ENCODE data around the gene TMC3.

TMC3 gene

DNA sequence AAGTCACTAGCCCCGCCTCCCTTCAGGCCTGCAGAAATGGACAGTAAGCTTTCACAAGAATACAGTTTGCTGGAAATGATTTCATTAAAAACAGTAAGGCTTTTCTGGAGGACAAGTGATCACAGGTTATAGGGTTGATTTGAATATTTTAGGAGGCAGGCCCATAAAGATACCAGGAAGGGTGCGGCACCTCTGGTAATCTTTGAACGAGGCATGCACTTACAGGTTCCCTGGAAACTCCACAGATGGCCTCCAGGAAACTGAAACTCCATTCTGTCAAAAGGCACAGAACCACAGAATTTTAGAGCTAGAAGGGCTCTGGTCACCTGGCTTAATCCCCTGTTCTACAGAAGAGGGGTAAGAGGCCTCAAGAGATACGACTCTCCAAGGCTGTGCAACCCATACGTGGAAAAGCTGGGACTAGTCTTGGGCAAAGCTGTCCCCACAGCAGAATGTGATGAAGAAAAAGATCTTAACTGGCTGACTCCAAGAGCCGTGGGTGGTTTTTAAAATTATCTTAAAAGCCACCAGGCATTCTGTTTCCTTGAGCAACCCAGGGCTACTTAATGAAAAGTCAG lies 51.2 kb downstream of the TMC3 start:
- no peak for DNase-seq (ENCODE audit: low spot score)

DNA sequence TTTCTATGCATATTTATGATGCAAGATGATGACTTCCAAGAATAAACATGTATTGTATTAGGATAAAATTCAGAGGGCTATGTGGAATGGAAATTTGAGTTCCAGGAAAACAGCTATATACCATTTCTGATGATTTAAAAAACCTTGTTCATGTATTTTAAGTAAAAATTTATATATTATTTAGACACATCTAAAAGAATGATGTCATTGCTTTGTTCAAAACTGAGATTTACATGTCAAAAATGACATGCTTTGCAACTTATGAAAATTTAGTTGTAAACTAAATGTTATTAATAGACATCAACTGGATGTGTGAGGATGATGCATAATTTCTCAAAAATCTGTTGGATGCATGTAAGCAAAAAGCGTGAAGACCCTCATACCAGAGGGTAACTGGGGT lies 52.3 kb downstream of the TMC3 start:
- DNase-seq (ENCODE audit: low spot score), result no peak

DNA sequence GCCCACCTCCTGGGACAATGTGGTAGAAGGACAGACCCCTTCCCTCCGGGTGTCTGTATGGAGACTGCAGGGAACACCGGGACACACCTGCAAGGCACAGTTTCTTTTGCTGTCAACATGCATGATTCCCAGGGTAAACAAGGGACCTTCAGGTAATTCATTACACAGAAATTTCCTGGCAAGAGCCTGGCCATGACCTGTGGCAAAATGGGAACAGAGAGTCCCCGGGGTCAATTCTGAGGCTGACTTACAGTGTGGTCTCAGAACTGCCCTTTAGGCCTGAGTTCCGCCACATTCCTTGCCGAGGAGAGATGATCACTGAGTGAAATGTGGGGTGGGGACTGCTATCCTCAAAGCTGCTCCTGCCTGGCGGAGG lies 56.4 kb downstream of the TMC3 start:
- no peak for DNase-seq (ENCODE audit: low spot score)

DNA sequence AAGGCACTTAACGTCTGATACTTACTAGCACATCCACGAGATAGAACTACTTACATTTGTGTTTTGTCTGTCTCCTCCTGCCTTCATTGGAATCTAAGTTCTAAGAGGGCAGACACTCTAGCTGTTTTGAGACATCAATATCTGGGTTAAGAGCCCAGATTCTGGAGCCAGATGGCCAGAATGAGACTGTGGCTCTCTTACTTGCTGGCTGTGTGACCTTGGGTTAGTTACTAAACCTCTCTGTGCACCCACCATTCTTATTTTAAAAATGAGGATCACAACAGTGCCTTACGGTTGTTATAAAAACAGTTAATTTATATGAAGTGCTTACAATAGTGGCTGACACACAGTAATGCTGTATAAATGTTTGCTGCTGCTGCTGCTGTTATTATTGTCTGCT lies 57.7 kb downstream of the TMC3 start:
- no peak for DNase-seq (ENCODE audit: low spot score)

DNA sequence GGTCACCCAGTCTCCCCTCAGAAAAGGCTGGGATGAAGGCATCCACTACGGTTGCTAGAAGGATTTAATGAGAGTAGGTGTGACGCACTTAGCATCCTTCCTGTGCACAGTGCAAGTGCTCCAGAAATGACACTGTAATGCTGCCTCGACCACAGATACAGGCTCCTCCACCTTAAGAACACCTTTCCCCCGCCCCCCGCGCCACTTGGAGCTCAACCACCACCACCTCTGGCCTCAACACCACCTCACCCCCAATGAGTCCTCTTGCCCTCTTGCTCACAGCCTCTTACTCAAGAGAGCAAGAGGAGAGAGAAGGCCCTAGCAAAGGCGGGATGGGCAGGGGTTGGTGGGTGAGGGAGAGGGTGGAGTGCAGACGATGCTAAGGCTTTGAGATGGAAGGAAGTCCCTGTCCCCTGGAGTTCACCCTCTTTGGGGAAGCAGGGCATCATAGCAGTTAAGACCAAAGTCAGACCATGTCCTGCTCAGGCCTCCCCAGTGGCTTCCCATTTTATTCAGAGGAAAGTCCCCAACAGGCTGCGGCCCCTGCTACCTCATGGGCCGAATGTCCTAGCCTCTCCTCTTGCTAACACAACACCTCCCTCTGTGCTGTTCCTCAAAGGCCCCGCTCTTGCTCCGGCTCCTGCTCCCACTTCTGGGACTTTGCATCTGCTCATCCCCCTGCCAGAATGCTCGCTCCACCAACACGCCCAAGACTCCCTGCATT lies 58.4 kb downstream of the TMC3 start:
- no peak for DNase-seq (ENCODE audit: low spot score)

DNA sequence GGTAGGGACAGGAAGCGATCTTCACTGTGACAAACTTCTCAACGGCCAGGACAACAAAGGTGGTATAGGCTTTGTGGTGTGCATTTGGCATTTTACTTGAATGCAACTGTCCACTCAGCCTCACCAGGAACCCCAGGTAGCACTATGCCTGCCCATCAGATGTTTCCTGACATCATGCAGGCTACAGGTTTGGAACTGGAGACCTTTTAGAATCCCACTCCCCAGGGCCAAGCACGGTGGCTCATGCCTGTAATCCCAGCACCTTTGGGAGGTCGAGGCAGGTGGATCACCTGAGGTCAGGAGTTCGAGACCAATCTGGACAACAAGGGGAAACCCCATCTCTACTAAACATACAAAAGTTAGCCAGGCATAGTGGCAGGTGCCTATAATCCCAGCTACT lies 59.6 kb downstream of the TMC3 start:
- DNase-seq (ENCODE audit: low spot score), result no peak

DNA sequence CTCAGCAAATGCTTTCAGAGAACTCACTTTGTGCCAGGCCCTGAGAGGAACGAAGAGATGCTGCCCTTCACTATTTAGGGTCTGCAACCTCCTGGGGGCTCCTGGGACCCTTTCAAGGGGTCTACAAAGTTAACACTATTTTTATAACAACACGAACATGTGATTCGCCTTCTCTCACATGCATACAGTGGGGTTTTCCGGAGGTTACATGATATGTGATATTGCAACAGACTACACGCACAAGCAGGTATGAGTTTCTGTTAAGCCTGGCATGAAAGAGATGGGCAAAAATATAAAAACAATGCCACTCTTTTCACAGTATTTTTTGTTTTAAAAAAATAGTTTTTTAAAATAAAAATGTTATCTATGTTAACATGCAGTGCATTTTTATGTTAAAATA lies 60.3 kb downstream of the TMC3 start:
- DNase-seq (ENCODE audit: low spot score), result no peak

DNA sequence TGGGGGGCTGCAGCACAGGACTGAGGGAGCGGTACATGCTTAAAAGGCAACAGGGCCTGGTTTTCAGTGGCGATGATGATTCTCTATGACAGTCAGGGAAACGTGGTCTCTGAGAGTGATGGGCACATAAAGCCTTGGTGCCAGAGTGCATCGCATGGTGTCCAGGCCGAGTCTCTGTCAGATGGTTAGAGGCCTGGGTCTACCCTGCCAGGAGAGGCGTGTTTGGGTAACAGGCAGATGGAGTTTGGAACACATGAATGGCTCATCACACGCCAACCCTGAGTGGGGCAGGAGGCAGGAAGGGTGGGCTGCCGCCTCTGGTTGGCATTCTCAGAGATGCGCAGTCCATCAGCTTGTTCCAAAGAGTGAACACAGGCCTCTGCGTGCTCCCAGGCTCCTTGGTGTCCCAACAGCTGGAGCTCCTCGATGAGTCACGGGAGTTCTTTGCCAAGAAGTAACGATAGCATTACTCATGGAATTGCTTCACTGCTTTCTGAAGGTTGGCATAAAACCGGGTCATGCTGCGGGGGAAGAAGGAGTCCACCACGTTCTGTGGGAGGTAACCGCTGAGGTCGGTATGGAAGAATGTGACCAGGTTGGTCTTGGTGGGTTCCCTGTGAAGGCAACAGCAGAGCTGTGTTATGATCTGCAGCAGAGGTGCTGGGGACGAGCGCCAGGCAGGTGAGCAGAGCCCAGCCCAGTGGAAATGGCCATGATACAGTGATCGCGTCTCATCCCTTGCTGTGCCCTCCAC lies 61.0 kb downstream of the TMC3 start:
- DNase-seq (ENCODE audit: low spot score), result peak; percentile 90

DNA sequence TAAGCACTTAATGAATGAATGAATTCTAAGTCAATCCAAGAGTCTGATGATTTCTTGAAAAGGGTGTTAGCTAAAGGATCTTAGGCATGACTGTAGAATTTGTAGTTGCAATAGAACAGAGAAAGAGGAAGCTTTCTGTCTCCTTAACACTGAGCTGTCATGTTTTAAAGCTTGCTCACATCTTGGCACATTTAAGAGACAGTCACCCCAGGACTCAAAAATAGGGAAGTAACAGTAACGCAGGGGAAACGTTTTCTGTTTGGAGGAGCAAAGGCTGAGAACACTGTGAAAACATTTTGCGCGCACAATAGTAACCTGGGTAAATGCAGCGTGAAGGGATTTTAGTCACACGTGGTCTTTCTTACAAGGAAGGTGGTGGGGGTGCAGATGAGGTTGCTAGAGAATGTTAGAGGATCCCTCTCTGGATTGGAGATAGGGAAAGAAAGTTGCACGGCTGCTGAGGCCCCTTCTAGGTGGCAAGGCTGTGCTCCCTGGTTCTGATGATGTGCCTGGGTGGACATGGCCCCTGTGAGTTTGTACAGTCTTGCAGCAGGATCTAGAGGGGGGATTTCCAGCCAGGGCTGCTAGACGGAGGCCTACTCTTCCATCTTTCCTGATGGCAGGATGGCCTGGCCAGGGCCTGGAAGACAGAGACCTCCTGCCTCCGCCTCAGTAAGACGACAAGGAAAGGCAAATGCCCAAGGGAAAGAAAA lies 62.1 kb downstream of the TMC3 start:
- DNase-seq (ENCODE audit: low spot score), result no peak

DNA sequence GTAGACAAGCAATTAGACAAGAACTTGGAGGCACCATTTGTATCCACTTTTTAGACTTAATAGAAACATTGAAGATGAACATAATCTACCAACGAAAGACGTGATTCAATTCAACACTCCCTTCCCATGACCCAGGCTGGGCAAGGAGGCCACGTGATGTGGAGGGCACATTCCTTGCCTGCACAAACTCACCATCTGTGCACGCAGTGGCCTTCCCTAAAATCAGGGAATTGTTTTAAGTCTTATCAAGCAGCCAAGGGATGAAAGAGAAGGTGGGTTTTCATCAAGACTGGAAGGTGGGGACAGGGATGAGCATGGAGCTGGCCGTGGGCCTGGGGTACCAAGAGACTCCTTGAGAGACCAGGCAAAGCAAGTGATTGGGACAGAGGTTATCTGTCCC lies 63.5 kb downstream of the TMC3 start:
- no peak for DNase-seq (ENCODE audit: low spot score)

DNA sequence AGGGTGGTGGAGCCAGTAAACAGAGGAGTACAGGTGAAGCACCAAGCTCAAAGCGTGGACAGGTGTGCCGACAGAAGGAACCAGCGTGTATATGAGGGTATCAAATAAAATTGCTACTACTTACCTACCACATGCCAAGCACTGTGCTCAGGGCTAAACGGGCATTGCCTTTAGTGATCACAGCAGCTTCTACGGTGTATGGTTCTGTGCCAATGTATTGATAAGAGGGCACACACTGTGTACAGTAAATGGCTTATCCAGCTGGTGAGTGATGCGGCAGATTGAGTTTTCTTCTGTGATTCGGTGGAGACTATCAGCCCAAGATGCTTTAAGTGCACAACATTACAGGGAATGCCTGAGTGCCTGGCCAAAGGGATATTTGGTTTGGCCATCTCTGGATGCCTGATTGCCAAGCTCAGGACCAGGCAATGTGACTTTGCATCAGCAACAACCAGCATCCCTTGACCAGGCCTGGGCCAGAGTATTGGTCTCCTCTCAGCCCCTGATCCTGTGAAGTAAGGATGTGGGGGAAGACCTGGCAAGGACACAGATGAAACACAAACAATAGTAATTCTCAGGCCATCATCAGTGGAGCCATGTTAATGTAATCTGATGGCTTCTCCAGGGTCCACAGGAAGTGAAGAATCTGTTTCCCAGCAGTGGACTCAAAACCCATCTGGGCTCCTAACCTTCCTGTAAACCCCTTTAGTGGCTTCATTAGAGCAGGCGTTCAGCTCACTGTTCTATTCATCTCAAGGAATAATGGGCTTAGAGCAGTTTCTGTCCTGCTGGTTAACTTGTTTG lies 64.2 kb downstream of the TMC3 start:
- no peak for DNase-seq (ENCODE audit: low spot score)

DNA sequence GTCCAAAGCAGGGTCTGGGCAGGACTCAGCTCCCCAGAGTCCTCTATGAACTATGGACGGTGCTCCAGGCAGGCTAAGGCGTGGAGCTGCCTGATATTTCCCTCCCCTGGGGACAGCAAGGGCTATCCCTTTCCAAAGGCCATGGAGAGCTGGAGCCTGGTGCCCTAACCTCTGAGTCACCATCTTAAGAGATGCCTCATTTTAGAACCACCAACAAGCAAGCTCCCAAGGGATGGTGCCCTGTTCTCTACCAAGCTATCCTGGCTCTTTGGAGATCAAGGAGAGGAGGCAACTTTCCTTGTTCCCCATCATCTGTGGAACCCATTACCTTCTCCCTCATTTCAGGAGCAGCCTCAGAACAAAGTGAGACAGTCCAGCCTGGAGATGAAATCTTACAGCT lies 65.8 kb downstream of the TMC3 start:
- no peak for DNase-seq (ENCODE audit: low spot score)

DNA sequence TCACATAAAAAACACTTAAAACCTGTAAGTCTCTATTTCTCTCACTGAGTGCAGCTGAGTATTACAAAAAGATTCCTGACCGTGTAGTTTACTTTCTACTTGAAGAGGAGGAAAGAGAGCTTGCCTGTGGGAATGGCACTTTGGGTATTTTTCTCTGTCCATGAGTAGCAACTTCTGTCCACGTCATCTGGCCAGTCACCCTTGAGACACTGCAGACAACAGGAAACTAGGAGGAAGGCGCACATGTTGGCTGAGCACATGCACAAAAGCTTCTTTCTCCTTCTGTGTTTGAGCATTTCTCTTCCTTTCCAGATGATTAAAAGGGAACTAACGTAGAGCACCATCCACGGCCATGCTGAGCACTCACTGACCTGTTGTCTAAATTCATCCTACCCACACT lies 69.8 kb downstream of the TMC3 start:
- DNase-seq (ENCODE audit: low spot score), result peak; percentile 33

DNA sequence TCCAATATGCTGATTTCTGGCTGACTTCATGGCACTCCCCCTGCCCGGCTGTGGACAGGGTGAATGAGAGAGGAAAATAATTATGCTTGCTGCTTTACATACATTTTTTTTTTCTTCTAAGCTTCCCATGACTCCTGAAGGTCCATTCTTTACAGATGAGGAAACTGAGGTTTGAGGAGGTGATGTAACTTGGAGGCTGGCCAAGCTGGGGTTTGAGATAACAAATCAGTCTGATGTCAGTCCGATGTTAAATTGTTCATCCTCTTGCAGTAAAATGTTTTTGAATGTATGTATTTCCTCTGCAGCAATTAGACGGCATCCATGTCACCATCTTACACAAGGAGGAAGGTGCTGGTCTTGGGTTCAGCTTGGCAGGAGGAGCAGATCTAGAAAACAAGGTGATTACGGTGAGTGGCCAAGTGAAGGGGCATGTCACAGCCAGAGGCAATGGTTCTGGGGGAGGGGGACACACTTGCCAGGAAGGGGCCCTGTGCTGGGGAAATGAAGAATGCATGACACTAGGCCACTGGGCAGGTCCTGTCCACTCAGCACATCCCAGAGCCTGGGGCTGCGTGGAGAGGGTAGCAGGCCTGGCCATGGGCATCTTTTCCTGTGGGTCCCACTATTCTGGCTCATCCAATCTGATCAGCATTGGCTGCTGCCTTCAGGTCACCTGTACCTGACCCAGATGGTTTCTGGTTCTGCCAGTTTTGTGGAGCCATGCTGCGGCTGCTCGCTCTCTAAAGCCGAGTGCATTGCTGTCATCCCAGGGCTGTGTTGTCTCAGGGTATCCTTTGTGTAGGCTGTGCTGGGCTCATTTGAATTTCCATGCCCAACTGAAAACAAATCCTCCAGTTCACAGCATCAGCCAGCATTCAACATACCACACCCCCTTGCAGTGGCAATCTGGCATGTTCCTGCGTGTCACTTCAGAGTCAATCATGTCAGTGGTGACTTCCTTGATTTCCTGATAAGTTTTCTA lies 70.5 kb downstream of the TMC3 start:
- DNase-seq (ENCODE audit: low spot score), result no peak

DNA sequence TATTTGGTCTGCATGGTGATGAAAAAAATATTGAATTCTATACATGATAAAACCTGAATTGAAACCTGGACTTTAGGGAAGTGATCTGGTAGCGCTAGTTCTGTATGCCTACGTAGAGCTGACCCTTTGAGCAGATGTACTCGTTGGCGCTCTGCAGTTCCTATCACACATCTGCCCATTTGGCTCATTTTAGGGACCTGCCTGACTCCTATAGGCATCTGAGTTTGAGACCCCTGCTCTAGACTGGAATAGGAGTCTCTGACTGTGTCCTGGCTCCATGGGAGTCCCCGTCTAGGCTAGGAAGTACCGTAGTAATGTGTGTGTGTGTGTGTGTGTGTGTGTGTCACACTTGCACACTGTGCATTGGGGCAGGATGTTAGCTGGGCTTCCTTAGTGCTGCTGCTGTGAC lies 71.3 kb downstream of the TMC3 start:
- DNase-seq (ENCODE audit: low spot score), result no peak

DNA sequence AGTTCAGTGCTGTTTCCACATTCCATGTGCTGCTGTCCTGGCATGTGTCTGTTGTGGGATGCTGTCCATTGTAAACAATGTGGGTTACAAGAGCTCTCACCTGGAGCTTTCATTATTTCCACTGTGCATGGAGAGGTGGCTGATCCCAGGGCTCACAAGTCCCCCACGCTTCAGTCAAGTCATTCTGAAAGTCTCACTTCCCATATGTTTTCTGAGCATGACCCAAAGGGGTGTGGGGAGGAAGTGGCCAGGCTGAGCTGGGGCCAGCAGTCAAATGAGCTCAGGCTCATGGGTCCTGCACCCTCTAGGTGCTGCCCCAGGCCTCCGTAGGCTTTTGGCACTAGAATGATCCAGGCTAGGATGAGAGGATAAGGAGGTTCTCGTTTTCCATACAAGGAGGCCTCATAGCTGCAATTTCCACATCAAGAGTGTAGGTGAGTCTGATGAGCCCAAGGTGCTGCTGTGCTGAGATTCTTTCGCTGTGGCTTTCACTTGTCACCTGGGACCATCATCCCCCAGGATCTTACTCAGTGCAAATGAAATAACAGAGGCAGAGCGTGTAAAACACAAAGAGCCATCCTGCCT lies 72.1 kb downstream of the TMC3 start:
- DNase-seq (ENCODE audit: low spot score), result no peak

DNA sequence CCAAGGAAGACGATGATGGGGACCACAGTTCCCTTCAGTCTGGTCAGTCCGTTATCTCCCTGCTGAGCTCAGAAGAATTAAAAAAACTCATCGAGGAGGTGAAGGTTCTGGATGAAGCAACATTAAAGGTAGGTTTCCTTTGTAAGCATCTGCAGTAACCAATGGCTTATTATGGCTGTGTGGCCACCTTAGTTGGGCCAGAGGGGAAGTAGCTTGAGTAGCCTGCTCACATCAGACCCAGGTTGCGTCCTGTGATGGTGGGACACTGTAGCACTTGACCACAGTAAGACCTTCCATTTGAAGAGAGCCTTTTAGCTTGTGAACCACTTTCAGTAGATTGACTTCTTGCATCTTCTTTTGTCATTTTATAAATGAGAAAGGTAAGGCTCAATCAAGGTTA lies 72.6 kb downstream of the TMC3 start:
- DNase-seq (ENCODE audit: low spot score), result no peak

DNA sequence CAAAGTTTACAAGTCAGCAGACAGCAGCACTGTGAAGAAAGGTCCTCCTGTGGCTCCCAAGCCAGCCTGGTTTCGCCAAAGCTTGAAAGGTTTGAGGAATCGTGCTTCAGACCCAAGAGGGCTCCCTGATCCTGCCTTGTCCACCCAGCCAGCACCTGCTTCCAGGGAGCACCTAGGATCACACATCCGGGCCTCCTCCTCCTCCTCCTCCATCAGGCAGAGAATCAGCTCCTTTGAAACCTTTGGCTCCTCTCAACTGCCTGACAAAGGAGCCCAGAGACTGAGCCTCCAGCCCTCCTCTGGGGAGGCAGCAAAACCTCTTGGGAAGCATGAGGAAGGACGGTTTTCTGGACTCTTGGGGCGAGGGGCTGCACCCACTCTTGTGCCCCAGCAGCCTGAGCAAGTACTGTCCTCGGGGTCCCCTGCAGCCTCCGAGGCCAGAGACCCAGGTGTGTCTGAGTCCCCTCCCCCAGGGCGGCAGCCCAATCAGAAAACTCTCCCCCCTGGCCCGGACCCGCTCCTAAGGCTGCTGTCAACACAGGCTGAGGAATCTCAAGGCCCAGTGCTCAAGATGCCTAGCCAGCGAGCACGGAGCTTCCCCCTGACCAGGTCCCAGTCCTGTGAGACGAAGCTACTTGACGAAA lies 74.3 kb downstream of the TMC3 start:
- no peak for DNase-seq (ENCODE audit: low spot score)

DNA sequence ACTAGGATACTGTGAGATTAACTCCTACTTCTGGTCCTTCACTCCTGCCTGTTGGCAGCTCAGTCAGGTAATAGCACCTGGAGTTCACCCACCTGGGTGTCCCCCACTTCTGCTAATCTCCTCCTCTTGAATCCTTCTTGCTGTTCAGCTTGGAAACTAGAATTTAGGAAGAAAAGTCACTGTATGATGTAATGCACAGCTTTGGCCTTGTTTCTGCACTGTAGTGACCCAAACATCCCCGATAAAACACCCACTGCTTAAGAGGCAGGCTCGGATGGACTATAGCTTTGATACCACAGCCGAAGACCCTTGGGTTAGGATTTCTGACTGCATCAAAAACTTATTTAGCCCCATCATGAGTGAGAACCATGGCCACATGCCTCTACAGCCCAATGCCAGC lies 74.9 kb downstream of the TMC3 start:
- DNase-seq (ENCODE audit: low spot score), result no peak

DNA sequence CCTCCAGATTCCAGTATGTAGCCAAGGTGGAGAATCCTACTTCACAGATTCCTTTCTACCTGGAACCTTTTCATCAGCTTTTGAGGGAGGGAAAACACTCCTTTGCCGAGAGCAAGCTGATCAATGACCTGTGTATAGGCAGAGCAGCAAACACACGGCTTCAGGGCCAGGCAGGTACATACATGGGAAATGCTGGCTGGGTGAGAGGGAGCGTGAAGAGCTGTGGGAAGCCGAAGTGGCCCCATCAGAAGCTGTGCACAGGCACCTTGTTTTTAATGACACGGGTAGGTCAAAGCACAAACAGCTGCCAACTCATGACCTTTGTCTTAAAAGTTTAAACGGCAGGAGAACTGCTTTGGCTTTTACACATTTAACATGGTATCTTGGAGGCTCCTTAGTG lies 75.4 kb downstream of the TMC3 start:
- DNase-seq (ENCODE audit: low spot score), result no peak

Measured in AG08396 (cell line).